Limb (tissue), 2 donors: ENCODE measurements around the gene ZBTB20.

Experiments used
- DNase-seq, 2 donors: peaks; one replicate each; pipeline ENCODE4 v3.0.0-alpha.2; 2016; ENCODE audit errors: extremely low spot score in 2 of 2

The ZBTB20 gene

DNA sequence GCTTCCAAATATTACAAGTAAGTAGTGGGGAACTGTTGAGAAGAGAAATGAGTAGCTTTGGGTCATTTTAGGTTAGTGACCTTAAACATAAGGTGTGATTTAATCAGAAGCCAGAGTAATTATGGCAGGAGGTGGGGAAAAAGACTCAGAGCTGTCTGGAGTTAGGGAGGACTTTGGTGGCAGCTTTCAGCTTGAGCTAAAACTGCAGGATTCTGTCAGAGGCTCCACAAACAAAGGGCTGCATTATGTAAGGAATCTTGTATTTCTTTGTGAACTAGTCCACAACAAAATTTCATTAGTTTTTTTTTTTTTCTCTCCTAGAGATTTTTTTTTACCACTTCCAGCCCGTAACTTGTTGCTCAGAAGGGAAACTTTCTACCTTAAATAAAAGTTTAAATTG, 507.9 kb downstream of the ZBTB20 start:
- no peak for DNase-seq

DNA sequence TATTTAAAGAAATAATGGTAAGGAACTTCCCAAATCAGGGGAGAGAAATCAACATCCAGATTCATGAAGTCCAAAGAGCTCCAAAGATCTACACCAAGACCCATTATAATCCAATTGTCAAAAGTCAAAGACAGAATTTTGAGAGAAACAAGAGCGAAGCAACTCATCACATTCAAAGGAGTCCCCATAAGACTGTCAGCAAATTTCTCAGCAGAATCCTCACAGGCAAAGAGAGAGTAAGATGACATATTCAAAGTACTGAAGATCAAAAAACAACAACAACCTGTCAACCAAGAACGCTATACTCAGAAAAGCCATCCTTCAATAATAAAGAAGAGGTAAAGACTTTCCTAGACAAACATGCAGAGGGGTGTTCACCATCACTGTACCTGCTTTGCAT, 511.2 kb downstream of the ZBTB20 start:
- DNase-seq = no peak

DNA sequence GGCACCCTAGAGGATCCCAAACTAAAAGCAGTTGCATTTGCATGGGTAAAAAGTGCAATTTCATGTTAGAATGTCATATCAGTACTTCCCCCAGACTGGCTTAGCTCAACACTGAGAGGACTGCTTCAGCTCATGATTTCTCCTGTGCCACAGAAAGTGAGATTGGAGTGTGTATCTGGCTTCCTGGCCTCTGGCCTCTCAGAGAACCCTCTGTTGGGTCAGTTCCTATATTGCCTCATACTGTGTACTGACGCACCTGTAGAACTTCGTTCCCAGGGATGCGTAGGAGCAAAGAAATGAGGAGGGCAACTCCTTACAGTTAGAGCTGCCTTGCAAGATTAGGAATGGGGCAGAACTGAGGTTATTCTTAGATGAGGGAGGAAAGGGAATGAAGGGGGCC, 512.5 kb downstream of the ZBTB20 start:
- no peak for DNase-seq

- DNase-seq = no peak
Observed at GRCh38 chr3:114632757-114633424, 514.2 kb downstream of the ZBTB20 start.

DNA sequence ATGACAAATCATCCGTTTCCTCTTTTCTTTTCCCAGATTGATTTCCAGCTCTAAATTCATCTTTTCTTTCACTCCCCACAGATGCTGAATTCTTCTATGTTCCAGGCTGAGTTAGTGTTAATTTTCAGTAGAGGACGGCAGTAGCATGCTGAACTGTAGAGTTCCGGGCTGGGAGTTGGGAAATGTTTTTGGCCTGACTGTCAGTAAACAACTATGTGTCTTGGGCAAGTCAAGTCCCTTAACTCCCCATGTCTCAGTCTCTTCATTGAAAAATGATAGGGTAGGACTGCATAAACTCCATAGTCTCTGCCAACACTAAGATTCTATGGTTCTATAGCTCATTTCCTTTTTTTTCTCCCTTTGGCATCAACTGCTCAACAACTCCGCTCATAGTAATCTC, 519.3 kb downstream of the ZBTB20 start:
- DNase-seq = peak in 1 of 2 donors; percentile 29

DNA sequence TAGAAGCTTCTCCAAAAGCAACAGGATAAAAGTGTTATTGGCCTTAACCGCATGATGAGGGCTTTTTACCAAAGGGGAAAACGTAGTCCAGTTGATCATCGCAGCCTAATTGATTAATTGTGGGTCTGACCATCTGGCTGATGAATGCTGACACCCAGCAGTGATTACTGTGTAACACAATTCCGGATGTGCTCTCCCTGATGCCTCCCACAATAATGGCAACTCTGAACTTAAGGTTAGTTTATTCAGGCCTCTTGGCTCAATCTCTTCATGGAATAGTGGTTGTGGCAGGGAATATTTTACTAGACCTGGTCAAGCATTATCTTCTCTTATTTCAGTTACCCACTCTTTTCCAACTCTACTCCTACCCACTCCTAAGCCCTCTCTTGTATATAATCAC, 520.3 kb downstream of the ZBTB20 start:
- DNase-seq = no peak

DNA sequence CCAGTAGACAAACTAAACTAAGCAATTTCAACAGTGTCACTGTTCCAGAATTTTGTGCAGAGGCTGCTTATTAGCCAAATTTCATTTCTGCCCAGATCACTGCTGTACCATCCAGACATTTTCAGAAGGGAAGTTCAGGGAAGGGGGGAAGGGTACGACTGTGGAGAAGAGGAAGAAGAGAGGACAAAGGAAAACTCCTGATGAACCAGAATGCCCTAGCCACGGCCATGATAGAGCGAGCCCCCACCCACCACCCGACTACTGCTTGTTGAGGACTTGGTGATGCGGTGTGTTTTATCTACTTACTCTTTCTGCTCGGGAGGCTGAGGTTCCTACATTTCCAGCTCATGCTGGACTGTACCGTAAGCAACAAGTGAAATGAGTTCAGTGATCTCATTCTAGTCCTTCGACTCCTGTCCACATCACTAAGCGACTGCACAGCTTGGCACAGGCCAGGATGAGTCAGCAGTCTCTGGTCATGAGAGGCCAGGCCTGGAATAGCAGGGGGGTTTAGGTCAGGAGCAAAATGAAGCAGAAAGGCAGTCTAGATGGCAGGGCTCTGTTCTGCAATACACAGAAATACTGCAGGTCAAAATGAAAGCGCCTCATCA, 522.4 kb downstream of the ZBTB20 start:
- DNase-seq = peak; percentile 46 to 49

GRCh38 chr3:114624047-114624445, 523.0 kb downstream of the ZBTB20 start:
- DNase-seq = no peak

DNA sequence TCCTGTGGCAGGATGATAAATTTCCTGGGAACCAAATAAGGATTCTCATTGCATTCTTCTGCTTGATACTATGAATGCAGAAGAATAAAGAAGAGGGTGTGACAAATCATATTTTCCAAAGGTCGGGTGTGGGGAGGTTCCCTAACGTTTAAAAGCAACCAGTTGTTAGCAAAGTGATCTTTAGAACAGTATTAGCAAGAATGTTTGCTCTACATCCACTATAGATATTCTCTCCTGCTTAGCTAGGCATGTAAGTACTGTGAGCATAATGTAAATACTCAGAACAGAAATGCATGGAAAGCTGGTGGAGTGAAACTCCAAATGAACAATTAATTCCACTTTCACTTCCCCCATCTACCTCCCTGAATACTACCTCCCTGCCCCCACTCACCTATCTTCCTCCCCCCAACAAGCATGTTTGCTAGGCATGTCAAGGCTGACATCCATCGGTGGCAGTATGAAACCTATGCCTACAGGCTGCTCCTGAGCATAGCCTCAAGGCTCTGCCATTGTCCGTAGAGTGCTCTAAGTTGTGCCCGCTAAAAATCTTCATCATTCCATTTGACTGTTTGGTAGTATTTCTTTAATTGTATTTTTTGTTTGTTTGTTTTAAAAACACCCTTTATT, 523.6 kb downstream of the ZBTB20 start:
- no peak for DNase-seq

- DNase-seq = no peak
Observed at GRCh38 chr3:114622001-114622400, 525.1 kb downstream of the ZBTB20 start.

DNA sequence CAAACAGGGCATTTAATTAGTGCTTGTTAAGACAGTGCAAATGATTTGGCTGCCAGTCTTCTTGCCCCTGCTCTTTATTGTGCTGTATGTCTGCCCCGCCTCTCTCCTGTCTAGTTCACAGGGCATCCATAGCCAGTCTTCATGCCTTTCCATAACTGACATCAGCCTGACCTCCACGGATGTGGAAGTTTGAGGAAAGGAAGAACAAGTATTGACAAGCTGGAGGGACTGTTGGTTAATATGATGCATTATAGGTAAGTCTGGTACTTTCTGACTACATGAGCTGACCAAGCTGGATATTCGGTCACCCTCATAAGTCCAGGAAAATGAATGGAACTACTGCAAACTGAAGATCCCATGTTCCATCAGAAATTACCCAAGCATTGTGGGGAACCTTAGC, 527.3 kb downstream of the ZBTB20 start:
- no peak for DNase-seq

- no peak for DNase-seq
Observed at GRCh38 chr3:114615523-114616085, 531.5 kb downstream of the ZBTB20 start.

GRCh38 chr3:114609973-114610630, 537.0 kb downstream of the ZBTB20 start:
- DNase-seq = no peak

GRCh38 chr3:114608293-114608692, 538.8 kb downstream of the ZBTB20 start:
- DNase-seq = no peak

DNA sequence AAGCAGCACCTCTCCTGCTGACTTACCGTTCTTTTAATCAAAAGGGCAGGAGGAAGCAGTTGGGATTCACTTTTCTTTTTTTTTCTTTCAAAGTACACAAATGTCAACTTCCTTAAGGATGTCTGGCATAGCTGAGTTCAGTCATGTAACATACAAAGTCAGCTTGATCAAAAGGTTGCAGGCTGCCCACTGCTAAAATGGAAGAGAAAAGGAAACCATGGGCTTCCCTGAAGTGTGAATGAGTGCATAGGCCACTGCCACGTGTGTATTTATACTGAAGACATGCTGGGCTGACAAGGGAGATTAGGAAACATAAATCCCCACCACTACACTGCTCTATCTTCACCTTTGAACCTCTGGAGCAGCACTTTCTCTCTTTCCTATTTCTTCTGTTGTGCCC, 540.8 kb downstream of the ZBTB20 start:
- no peak for DNase-seq

DNA sequence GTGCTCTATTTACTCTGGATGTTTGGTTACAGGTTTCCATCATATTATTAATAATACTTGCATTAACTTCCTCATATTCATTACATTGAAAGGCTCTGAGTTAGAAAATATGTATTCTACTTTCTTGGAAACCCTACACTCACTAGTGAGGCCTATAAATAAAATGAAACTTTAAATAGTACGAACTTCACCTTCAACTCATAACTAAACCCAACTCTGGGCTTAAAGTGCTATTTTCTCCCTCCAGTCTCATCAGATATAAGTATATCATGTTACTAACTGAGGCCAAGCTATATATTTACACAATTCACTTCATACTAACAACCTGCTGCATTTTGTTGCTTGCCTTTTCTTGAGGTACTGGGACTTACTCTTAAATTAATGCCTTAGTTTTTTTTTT, 546.5 kb downstream of the ZBTB20 start:
- DNase-seq = no peak

- DNase-seq = no peak
Observed at GRCh38 chr3:114597871-114598270, 549.2 kb downstream of the ZBTB20 start.

DNA sequence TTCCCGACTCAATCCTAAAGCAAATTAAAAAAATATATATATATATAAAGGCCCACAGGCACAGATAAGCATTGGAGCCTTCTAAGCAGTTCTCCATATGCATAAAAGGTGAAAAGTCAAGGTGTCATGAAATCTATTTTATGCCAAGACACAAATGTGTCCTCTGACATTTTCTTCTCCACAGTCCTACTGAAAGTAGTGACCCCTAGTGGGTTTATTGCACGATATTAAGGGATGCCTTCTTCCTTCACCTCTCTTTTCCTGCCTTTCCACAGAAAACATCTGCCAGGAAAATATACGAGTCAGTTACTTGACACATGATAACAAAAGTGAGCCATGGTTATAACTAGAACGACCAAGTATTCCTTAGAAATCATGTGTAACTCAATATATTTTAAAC, 550.1 kb downstream of the ZBTB20 start:
- no peak for DNase-seq

GRCh38 chr3:114596147-114596546, 550.9 kb downstream of the ZBTB20 start:
- no peak for DNase-seq

DNA sequence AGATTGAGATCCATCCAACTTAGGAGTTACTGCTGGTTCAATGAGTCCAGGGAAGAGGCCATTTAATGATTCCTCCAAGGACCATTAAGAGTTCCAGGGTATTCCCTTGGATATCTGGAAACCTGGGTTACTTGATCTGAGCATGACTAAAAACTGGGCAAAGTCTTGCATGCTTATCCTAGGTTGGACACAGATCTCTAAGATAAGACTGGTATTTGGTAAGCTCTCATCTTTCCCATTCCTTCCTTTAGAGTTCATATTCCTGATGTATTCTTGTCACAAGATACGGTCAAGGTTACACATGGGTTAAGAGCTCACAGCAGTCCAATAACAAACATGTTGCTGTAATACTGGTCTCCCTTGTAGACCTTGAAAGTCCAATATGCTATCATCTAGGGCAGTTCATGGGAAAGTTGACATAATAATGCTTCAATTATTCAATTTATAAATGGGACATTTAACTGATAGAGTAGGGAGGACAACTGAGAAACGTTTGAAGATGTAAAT, 551.5 kb downstream of the ZBTB20 start:
- no peak for DNase-seq

- no peak for DNase-seq
Observed at GRCh38 chr3:114590309-114591047, 556.6 kb downstream of the ZBTB20 start.
